Lower lobe of right lung (tissue), 2 donors: ENCODE data around the gene PAK1. TPM values are rescaled to one million over a fixed set of nuclear protein-coding genes. Genes with fewer than 3 reads are reported as not detected.

ENCODE experiments used
- ATAC-seq, 2 donors: fragments of 200-7000 bp; cut with Tn5 transposase; one replicate each; pipeline ENCODE4 v1.9.1; 2020 to 2022; ENCODE audit warnings: mild to moderate bottlenecking in 2 of 2, moderate library complexity in 2 of 2
- DNase-seq: peaks from one replicate; pipeline ENCODE4 v3.0.0-alpha.2; 2020
- H3K27ac ChIP-seq: fragments of 200-600 bp; one replicate; pipeline ENCODE4 v1.8.0; 2022
- H3K27me3 ChIP-seq: fragments of 200-600 bp; one replicate; pipeline ENCODE4 v1.8.0; 2022; ENCODE audit warnings: low read depth
- H3K36me3 ChIP-seq: fragments of 200-600 bp; one replicate; pipeline ENCODE4 v1.8.0; 2022; ENCODE audit warnings: mild to moderate bottlenecking
- H3K4me1 ChIP-seq: fragments of 200-600 bp; one replicate; pipeline ENCODE4 v1.8.0; 2022
- H3K4me3 ChIP-seq: fragments of 200-600 bp; one replicate; pipeline ENCODE4 v1.8.0; 2022; ENCODE audit warnings: mild to moderate bottlenecking
- H3K9me3 ChIP-seq: fragments of 200-600 bp; one replicate; pipeline ENCODE4 v1.8.0; 2022
- intact Hi-C: fragments of 100-400 bp; cut with DNase I; formaldehyde crosslinking; loops from one replicate; pipeline ENCODE4 v1.11.0; 2022
- total RNA-seq: library from RNA; stranded (reverse); fragmentation: NEBNext Ultra II Directional; extraction: Animal tissue kit (Norgen Biotek cat#: 25700); gene quantifications from one replicate; pipeline ENCODE4 v1.2.1, GENCODE V29; 2021
- TF ChIP-seq, protein P1 (sequence below): fragments of 200-600 bp; IDR thresholded peaks from one replicate; pipeline ENCODE4 v1.8.0; 2022; ENCODE audit warnings: antibody characterized with exemption, mild to moderate bottlenecking
- donor health status: DM: no; HTN: yes; CAD: no; lungs with severe emphysema.

PAK1 gene
- total RNA-seq, 1 donor from 2014 or later, result 40.6 TPM

GRCh38 chr11:77470504-77470903 lies 3.4 kb downstream of the PAK1 start:
- ATAC-seq (no peak), DNase-seq (no peak)
- TF ChIP-seq, protein P1, sequence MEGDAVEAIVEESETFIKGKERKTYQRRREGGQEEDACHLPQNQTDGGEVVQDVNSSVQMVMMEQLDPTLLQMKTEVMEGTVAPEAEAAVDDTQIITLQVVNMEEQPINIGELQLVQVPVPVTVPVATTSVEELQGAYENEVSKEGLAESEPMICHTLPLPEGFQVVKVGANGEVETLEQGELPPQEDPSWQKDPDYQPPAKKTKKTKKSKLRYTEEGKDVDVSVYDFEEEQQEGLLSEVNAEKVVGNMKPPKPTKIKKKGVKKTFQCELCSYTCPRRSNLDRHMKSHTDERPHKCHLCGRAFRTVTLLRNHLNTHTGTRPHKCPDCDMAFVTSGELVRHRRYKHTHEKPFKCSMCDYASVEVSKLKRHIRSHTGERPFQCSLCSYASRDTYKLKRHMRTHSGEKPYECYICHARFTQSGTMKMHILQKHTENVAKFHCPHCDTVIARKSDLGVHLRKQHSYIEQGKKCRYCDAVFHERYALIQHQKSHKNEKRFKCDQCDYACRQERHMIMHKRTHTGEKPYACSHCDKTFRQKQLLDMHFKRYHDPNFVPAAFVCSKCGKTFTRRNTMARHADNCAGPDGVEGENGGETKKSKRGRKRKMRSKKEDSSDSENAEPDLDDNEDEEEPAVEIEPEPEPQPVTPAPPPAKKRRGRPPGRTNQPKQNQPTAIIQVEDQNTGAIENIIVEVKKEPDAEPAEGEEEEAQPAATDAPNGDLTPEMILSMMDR, result no peak
- no peak overlapping the region for H3K4me3 ChIP-seq
- H3K36me3 ChIP-seq, result no peaks in the 10 kb centered on the region
- H3K27me3 ChIP-seq, result no peaks in the 10 kb centered on the region
- intact Hi-C loops, result no loop called here
- peaks cover 3% of the 10 kb centered on the region for H3K4me1 ChIP-seq
- H3K9me3 ChIP-seq, result no peaks in the 10 kb centered on the region
- H3K27ac ChIP-seq, result no peak overlapping the region

DNA sequence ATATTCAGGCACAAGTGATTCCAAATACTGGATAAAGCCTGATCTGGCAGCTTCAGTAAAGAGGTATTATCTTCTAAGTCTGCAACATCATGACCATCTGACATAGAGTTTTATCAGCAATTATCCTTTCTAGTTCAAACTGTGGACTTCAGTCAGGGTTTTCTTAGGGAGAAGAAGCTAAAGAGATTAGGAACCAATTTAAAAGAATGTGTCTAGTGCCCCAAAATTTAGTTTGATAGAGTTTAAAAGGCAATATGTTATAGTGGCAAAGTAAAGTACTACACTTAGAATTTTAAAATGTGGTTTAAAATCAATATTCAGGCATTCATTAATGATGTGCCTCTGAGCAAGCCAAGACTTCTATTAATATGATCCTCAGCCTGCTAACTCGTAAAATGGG lies 5.4 kb downstream of the PAK1 start:
- no peaks in the 10 kb centered on the region for H3K9me3 ChIP-seq
- ATAC-seq (no peak), DNase-seq (no peak)
- intact Hi-C loops, result no loop called here
- H3K4me3 ChIP-seq, result no peak overlapping the region
- H3K27me3 ChIP-seq, result no peaks in the 10 kb centered on the region
- H3K36me3 ChIP-seq, result no peaks in the 10 kb centered on the region
- peaks cover 3% of the 10 kb centered on the region for H3K4me1 ChIP-seq
- TF ChIP-seq, protein P1, result no peak
- H3K27ac ChIP-seq, result no peak overlapping the region

DNA sequence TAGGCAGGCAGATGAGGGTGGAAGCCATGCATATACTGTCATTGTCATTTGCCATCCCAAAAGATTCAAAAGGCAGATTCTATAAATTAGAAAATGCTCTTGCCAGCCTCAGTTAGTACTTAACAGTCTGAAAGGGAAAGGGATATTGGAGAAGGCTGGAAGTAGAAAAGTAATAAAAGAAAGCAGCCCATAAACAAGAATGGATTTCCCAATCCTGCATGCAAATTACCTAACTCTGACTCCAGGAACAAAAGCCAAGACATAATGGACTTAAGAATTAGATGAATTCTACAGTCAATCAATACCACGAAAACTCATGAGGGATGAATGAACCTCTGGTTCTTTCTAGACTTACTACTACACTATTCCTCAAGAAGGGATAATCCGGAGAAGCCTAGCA lies 5.9 kb downstream of the PAK1 start:
- intact Hi-C loops, result no loop called here
- DNase-seq (no peak), ATAC-seq (no peak)
- Histone ChIP-seq H3K9me3 (no peaks in the 10 kb centered on the region), H3K36me3 (no peaks in the 10 kb centered on the region), H3K4me1 (peaks cover 3% of the 10 kb centered on the region), H3K27ac (no peak overlapping the region), H3K27me3 (no peaks in the 10 kb centered on the region), H3K4me3 (no peak overlapping the region)
- TF ChIP-seq, protein P1, result no peak

DNA sequence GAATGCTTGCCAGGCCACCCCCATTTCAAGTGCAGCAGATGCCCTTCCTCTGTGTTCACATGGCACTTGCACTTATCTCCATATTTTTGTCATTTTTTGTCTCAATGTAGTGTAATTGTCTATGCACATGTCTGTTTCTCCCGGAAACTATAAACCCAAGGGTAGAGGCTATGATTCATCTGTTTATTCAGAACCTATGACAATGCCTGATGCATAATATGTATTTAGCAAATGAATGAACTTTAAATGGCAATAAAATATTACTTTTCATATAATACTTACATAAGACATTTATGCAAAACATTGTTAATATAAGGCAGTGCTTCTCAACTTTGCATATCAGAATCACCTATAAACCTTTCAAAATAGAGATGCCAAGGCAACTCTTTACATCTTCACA lies 6.7 kb downstream of the PAK1 start:
- H3K27me3 ChIP-seq, result no peaks in the 10 kb centered on the region
- DNase-seq (no peak), ATAC-seq (no peak)
- H3K4me3 ChIP-seq, result no peak overlapping the region
- H3K27ac ChIP-seq, result no peak overlapping the region
- TF ChIP-seq, protein P1, result no peak
- no peaks in the 10 kb centered on the region for H3K9me3 ChIP-seq
- H3K4me1 ChIP-seq, result peaks cover 3% of the 10 kb centered on the region
- no peaks in the 10 kb centered on the region for H3K36me3 ChIP-seq
- intact Hi-C loops, result no loop called here

- DNase-seq (no peak), ATAC-seq (no peak)
- TF ChIP-seq, protein P1, result no peak
- no peak overlapping the region for H3K27ac ChIP-seq
- intact Hi-C loops, result no loop called here
- no peaks in the 10 kb centered on the region for H3K36me3 ChIP-seq
- H3K9me3 ChIP-seq, result no peaks in the 10 kb centered on the region
- H3K4me3 ChIP-seq, result no peak overlapping the region
- H3K4me1 ChIP-seq, result no peaks in the 10 kb centered on the region
- no peaks in the 10 kb centered on the region for H3K27me3 ChIP-seq
Measured at GRCh38 chr11:77457340-77457739, 16.6 kb downstream of the PAK1 start.

DNA sequence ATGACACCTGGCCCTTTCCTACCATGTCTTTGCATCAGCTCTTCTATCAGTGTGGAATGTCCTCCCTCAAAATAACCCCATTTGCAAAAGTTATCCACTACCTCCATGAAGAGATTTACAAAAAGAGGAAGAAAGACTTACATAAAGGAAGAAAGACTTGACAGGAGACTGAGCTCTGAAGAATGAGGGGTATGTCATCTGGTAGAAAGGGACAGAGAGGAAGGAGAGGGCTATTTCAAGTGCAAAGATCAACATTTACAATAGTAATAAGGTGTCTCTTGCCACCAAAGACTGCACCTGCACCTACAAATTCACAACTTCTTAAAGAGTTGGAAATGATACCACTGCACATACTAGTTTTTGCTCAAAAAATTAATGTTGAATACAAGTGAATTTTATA lies 18.2 kb downstream of the PAK1 start:
- ATAC-seq, result no peak
- H3K36me3 ChIP-seq, result no peaks in the 10 kb centered on the region
- no peak for DNase-seq
- intact Hi-C loops, result no loop called here
- no peaks in the 10 kb centered on the region for H3K27me3 ChIP-seq
- H3K4me1 ChIP-seq, result no peaks in the 10 kb centered on the region
- no peaks in the 10 kb centered on the region for H3K9me3 ChIP-seq
- H3K27ac ChIP-seq, result no peak overlapping the region
- no peak overlapping the region for H3K4me3 ChIP-seq
- TF ChIP-seq, protein P1, result no peak
